Trophoblast cell (in vitro differentiated cells and primary cell): Measurements from ENCODE around the gene HLX.

Source experiments
- DNase-seq, 2 donors: peaks; one replicate each; pipeline ENCODE4 v3.0.0-alpha.2; 2016
- H2AFZ ChIP-seq: 2 replicates; pipeline ENCODE4 v1.6.1; 2013; ENCODE audit warnings: low read length, moderate library complexity, mild to moderate bottlenecking; ENCODE audit not compliant: insufficient read depth, poor library complexity
- H2AK5ac ChIP-seq: 2 replicates; pipeline ENCODE4 v1.6.1; 2013; ENCODE audit warnings: mild to moderate bottlenecking, low read length
- H2BK120ac ChIP-seq: 2 replicates; pipeline ENCODE4 v1.6.1; 2013; ENCODE audit warnings: low read length, mild to moderate bottlenecking, moderate library complexity; ENCODE audit not compliant: insufficient read depth, poor library complexity
- H2BK12ac ChIP-seq: 2 replicates; pipeline ENCODE4 v1.6.1; 2013; ENCODE audit warnings: mild to moderate bottlenecking, low read length, moderate library complexity
- H2BK5ac ChIP-seq: 2 replicates; pipeline ENCODE4 v1.6.1; 2013; ENCODE audit warnings: low read length, low read depth, moderate library complexity, mild to moderate bottlenecking; ENCODE audit not compliant: poor library complexity
- H3K14ac ChIP-seq: 2 replicates; pipeline ENCODE4 v1.6.1; 2013; ENCODE audit warnings: mild to moderate bottlenecking, low read length
- H3K18ac ChIP-seq: 2 replicates; pipeline ENCODE4 v1.6.1; 2013; ENCODE audit warnings: mild to moderate bottlenecking, low read length
- H3K23ac ChIP-seq: 2 replicates; pipeline ENCODE4 v1.6.1; 2013; ENCODE audit warnings: low read length
- H3K27ac ChIP-seq: 2 replicates; pipeline ENCODE4 v1.5.1; 2013; ENCODE audit warnings: low read depth, mild to moderate bottlenecking, inconsistent platforms, low read length, moderate library complexity
- H3K27me3 ChIP-seq: 2 replicates; pipeline ENCODE4 v1.6.1; 2013; ENCODE audit warnings: inconsistent platforms, mild to moderate bottlenecking, low read length, moderate library complexity; ENCODE audit not compliant: insufficient read depth
- H3K36me3 ChIP-seq, 2 experiments: 1 replicate in 1 of 2; 2 replicates in 1 of 2; pipeline ENCODE4 v1.6.1; 2013; ENCODE audit warnings: low read length in 2 of 2, mild to moderate bottlenecking in 2 of 2, moderate library complexity in 1 of 2; ENCODE audit not compliant: insufficient read depth in 2 of 2, control insufficient read depth in 1 of 2
- H3K4ac ChIP-seq: 2 replicates; pipeline ENCODE4 v1.6.1; 2013; ENCODE audit warnings: low read depth, mild to moderate bottlenecking, low read length, moderate library complexity
- H3K4me1 ChIP-seq, 2 experiments: 1 replicate in 1 of 2; 2 replicates in 1 of 2; pipeline ENCODE4 v1.6.1; 2013; ENCODE audit warnings: low read length in 2 of 2, mild to moderate bottlenecking in 2 of 2, moderate library complexity in 1 of 2; ENCODE audit not compliant: insufficient read depth in 2 of 2, control insufficient read depth in 1 of 2
- H3K4me2 ChIP-seq: 2 replicates; pipeline ENCODE4 v1.6.1; 2013; ENCODE audit warnings: inconsistent platforms, mild to moderate bottlenecking, low read length, moderate library complexity
- H3K4me3 ChIP-seq: 2 replicates; pipeline ENCODE4 v1.5.1; 2013; ENCODE audit warnings: mild to moderate bottlenecking, low read depth, low read length, inconsistent platforms
- H3K79me1 ChIP-seq: one replicate; pipeline ENCODE4 v1.6.1; 2013; ENCODE audit warnings: low read length
- H3K79me2 ChIP-seq: 2 replicates; pipeline ENCODE4 v1.6.1; 2013; ENCODE audit warnings: low read length, mild to moderate bottlenecking; ENCODE audit not compliant: control insufficient read depth, insufficient read depth, poor library complexity
- H3K9ac ChIP-seq: 2 replicates; pipeline ENCODE4 v1.6.1; 2013; ENCODE audit warnings: mild to moderate bottlenecking, low read length
- H3K9me3 ChIP-seq: 2 replicates; pipeline ENCODE4 v1.6.1; 2013; ENCODE audit warnings: low read depth, mild to moderate bottlenecking, control low read depth, inconsistent platforms, low read length; ENCODE audit not compliant: insufficient read depth
- H4K12ac ChIP-seq: 2 replicates; pipeline ENCODE4 v1.6.1; 2013; ENCODE audit warnings: low read depth, mild to moderate bottlenecking, low read length, moderate library complexity
- H4K8ac ChIP-seq: 2 replicates; pipeline ENCODE4 v1.6.1; 2013; ENCODE audit warnings: low read depth, mild to moderate bottlenecking, low read length, moderate library complexity
- H4K91ac ChIP-seq: one replicate; pipeline ENCODE4 v1.6.1; 2013; ENCODE audit warnings: low read depth, mild to moderate bottlenecking, low read length, moderate library complexity
- WGBS: extraction: QIAGEN DNeasy Blood & Tissue Kit; methylation state at CpG from one replicate; pipeline ENCODE4 v1.1.7; 2013; ENCODE audit warnings: missing lambda C conversion rate; ENCODE audit not compliant: insufficient read length, insufficient coverage; ENCODE audit errors: extremely low coverage; 5-methylcytosine and 5-hydroxymethylcytosine counted together

The HLX gene

DNA sequence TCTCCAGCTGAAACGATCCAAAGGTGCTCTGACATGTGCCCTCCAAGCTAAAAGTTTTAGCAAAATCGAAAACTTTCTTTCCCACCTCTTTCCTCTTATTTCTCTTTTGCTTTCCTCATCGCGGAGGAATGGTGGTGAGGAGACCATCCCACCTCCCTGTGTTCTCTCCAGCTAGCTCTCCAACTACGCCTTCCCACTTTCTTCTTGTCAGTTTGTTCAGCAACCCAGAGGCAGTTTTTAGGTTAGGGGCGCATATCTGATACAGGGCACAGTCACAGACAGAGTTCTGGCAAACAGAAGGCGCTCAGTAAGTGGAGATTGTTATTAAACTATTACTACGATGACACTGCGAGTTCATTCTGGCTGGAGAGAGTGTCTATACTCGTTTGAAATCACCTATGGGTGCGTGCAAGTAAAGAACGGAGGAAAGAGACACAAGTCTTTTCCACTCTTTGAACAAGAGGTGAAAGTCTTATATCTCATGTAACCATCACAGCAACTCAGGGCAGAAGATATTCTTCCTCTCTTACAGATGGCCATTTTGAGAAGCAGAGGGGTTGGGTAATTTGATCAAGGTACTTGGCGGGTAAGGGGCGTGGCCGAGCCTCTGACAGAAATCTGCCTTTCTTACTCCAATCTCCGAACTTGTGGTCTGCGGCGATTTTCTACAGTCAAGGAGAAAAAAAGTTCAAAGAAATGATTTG is 13.9 kb downstream of the HLX start:
- H3K27me3 ChIP-seq: peaks cover 86% of the 10 kb centered on the region
- no peak overlapping the region for H4K12ac ChIP-seq
- peaks cover 17% of the 10 kb centered on the region for H3K9me3 ChIP-seq
- H3K9ac ChIP-seq: no peak overlapping the region
- H3K18ac ChIP-seq: no peak overlapping the region
- peaks cover 8 to 10% of the 10 kb centered on the region in 2 experiments for H3K4me1 ChIP-seq
- no peak overlapping the region for H2BK120ac ChIP-seq
- no peak overlapping the region for H3K4me2 ChIP-seq
- no CpG with 5 or more reads among the region's 18 CpGs for WGBS
- no peak overlapping the region for H2AK5ac ChIP-seq
- no peak overlapping the region for H3K27ac ChIP-seq
- no peak for DNase-seq
- no peak overlapping the region for H3K23ac ChIP-seq
- no peaks in the 10 kb centered on the region for H3K79me1 ChIP-seq
- H3K4me3 ChIP-seq: no peak overlapping the region
- no peak overlapping the region for H4K8ac ChIP-seq
- no peaks in the 10 kb centered on the region for H3K36me3 ChIP-seq
- no peak overlapping the region for H3K14ac ChIP-seq
- no peak overlapping the region for H2BK12ac ChIP-seq
- no peak overlapping the region for H2AFZ ChIP-seq
- H2BK5ac ChIP-seq: no peak overlapping the region
- H3K79me2 ChIP-seq: no peaks in the 10 kb centered on the region
- no peak overlapping the region for H3K4ac ChIP-seq
- H4K91ac ChIP-seq: no peak overlapping the region

GRCh38 chr1:220893701-220894024 is 14.4 kb downstream of the HLX start:
- Histone ChIP-seq H2BK12ac (no peak overlapping the region), H3K4me1 (peaks cover 8 to 10% of the 10 kb centered on the region in 2 experiments), H4K91ac (no peak overlapping the region), H2BK120ac (no peak overlapping the region), H2BK5ac (no peak overlapping the region), H4K12ac (no peak overlapping the region), H3K27me3 (peaks cover 81% of the 10 kb centered on the region), H3K23ac (no peak overlapping the region), H3K4me3 (no peak overlapping the region), H2AK5ac (no peak overlapping the region), H4K8ac (no peak overlapping the region), H3K36me3 (no peaks in the 10 kb centered on the region), H3K27ac (no peak overlapping the region), H3K4ac (no peak overlapping the region), H3K9ac (no peak overlapping the region), H3K79me2 (no peaks in the 10 kb centered on the region), H3K9me3 (peaks cover 15% of the 10 kb centered on the region), H3K79me1 (no peaks in the 10 kb centered on the region), H3K14ac (no peak overlapping the region), H3K18ac (no peak overlapping the region), H3K4me2 (peak overlapping the region; percentile 50), H2AFZ (no peak overlapping the region)
- DNase-seq: no peak
- no CpG with 5 or more reads among the region's 11 CpGs for WGBS

DNA sequence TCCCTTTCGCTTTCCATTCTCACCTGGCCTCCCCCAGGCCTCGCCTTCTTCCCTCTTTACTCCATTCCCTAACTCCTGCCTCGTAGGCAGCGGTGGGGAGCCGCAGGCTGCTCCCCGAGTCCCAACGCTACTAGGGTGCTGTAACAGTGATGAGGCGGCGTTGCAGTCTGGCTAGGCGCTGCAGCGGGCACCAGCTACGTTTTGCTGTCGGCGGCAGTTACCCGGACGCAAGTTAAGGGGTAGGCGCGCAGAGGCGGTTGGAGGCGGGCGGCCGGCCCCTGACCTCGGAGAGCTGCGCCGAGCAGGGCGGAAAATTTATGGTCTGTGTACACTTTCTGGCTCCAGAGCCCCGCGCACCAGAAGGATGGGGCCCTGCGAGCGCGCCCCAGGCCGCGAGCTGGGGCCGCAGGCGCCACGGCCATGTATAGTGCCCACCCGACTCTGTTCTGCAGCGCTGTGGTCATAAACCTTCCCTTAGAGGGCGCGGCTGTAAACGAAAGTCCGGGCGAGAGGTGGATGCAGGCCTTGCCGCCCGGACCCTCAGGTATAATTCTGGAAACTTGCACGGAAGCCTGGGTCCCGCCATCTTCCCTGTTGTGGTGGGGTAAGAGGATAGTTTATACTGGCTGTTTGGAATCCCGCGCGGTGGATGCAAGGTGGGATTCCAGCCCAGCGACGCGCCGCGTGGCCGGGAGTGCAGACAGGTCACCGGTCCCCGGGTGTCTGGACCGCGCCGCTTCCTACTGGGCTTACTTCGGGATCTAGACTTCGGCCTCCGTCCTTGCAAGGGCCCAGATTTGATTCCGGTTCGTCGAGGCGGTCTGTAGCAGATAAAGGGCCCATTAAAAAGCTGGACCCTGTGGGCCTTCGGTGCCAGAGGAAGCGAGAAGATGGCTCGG is 15.0 kb downstream of the HLX start:
- Histone ChIP-seq H2AK5ac (no peak overlapping the region), H2BK120ac (no peak overlapping the region), H3K36me3 (no peaks in the 10 kb centered on the region), H2BK5ac (no peak overlapping the region), H4K12ac (no peak overlapping the region), H3K4ac (no peak overlapping the region), H3K14ac (no peak overlapping the region), H3K9ac (no peak overlapping the region), H3K9me3 (peaks cover 13% of the 10 kb centered on the region), H3K4me3 (no peak overlapping the region), H3K18ac (no peak overlapping the region), H3K27ac (no peak overlapping the region), H4K91ac (no peak overlapping the region), H3K4me1 (peaks cover 8 to 10% of the 10 kb centered on the region in 2 experiments), H3K79me2 (no peaks in the 10 kb centered on the region), H3K27me3 (peaks cover 75% of the 10 kb centered on the region), H3K23ac (no peak overlapping the region), H2AFZ (no peak overlapping the region), H4K8ac (peak overlapping the region; percentile 29), H3K4me2 (peak overlapping the region; percentile 50), H3K79me1 (no peaks in the 10 kb centered on the region), H2BK12ac (no peak overlapping the region)
- no peak for DNase-seq
- WGBS: no CpG with 5 or more reads among the region's 71 CpGs

DNA sequence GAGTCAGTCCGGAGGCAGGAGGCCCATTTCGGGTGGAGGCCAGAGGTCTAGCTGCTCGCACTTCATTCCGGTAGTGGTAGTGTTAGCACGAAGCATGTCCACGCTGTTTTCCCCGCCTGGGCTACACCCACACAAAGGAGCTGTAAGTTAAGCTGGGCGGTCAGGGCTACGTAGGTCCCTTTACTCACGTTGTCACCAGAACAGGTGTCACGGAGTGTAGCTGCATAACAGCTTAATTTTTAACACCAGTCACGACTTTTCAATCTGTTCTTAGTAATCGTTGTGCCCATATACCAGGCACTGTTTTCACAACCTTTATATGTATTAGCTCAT is 15.6 kb downstream of the HLX start:
- peaks cover 69% of the 10 kb centered on the region for H3K27me3 ChIP-seq
- H3K14ac ChIP-seq: no peak overlapping the region
- WGBS: no CpG with 5 or more reads among the region's 13 CpGs
- H3K9ac ChIP-seq: no peak overlapping the region
- no peak overlapping the region for H3K27ac ChIP-seq
- no peaks in the 10 kb centered on the region for H3K79me2 ChIP-seq
- H3K4me1 ChIP-seq: peaks cover 8 to 10% of the 10 kb centered on the region in 2 experiments
- H2AFZ ChIP-seq: no peak overlapping the region
- H3K18ac ChIP-seq: no peak overlapping the region
- no peak overlapping the region for H3K23ac ChIP-seq
- no peak overlapping the region for H4K91ac ChIP-seq
- H3K79me1 ChIP-seq: no peaks in the 10 kb centered on the region
- DNase-seq: no peak
- H3K4me2 ChIP-seq: no peak overlapping the region
- H4K12ac ChIP-seq: no peak overlapping the region
- H3K4ac ChIP-seq: no peak overlapping the region
- peaks cover 13% of the 10 kb centered on the region for H3K9me3 ChIP-seq
- no peak overlapping the region for H2AK5ac ChIP-seq
- no peak overlapping the region for H2BK120ac ChIP-seq
- H2BK5ac ChIP-seq: no peak overlapping the region
- H2BK12ac ChIP-seq: no peak overlapping the region
- H4K8ac ChIP-seq: no peak overlapping the region
- H3K36me3 ChIP-seq: no peaks in the 10 kb centered on the region
- H3K4me3 ChIP-seq: no peak overlapping the region
